Chondrocyte (in vitro differentiated cells): ENCODE results near the gene KRT82. TPM values are rescaled to one million over a fixed set of nuclear protein-coding genes. Genes with fewer than 3 reads are reported as not detected.

ENCODE experiments used
- DNase-seq: peaks from one replicate; pipeline ENCODE4 v3.0.0; 2021; ENCODE audit warnings: mixed read lengths, low spot score
- H3K27ac Mint-ChIP-seq: one replicate; pipeline ENCODE4 v1.8.0; 2021; ENCODE audit warnings: mild to moderate bottlenecking, moderate library complexity, mixed read lengths; ENCODE audit not compliant: unreplicated experiment
- H3K27me3 Mint-ChIP-seq: 2 replicates; pipeline ENCODE4 v1.8.0; 2021; ENCODE audit warnings: low read depth, mixed read lengths
- H3K36me3 Mint-ChIP-seq: 2 replicates; pipeline ENCODE4 v1.8.0; 2021; ENCODE audit warnings: low read depth, mixed read lengths
- H3K4me1 Mint-ChIP-seq: 2 replicates; pipeline ENCODE4 v1.8.0; 2021; ENCODE audit warnings: low read depth, mild to moderate bottlenecking, mixed read lengths
- H3K4me3 Mint-ChIP-seq: one replicate; pipeline ENCODE4 v1.8.0; 2021; ENCODE audit warnings: mild to moderate bottlenecking, moderate library complexity, mixed read lengths; ENCODE audit not compliant: unreplicated experiment
- H3K9me3 Mint-ChIP-seq: 2 replicates; pipeline ENCODE4 v1.8.0; 2021; ENCODE audit warnings: low read depth, mixed read lengths
- CTCF ChIP-seq: fragments of 200-600 bp; sonication (generic); IDR thresholded peaks from 2 replicates; pipeline ENCODE4 v1.5.0; 2021; ENCODE audit warnings: antibody characterized with exemption, mild to moderate bottlenecking, moderate library complexity
- total RNA-seq: library from RNA; stranded (reverse); gene quantifications from 3 replicates; pipeline ENCODE4 v1.2.1, GENCODE V29; 2021

The KRT82 gene
- total RNA-seq, 1 donor from 2014 or later = not detected

- Mint-ChIP-seq H3K9me3 (no peaks in the 10 kb centered on the region), H3K27me3 (peaks cover 24% of the 10 kb centered on the region), H3K4me1 (peaks cover 24% of the 10 kb centered on the region), H3K36me3 (no peaks in the 10 kb centered on the region), H3K4me3 (no peak overlapping the region), H3K27ac (no peak overlapping the region)
- TF ChIP-seq CTCF = no peak
- no peak for DNase-seq
Measured at GRCh38 chr12:52368508-52368907, 37.6 kb downstream of the KRT82 start.

DNA sequence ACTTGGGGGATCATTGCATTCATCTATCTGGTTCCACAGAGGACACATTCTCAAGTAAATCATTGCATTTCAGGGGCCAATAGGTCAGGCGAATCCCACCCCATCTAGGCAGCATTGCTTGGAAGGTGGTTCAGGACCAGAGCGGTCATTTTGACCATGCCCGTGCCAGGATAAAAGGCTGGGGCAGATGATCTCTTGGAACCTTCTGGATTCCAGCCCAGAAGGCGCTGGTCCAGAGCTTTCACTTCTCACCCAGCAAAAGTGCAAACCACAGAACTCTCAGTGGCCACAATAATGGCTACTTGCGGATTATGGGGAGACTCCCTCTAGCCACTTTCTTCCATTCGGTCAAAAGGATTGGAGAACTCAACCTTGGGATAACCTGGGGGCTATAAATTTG, 38.3 kb downstream of the KRT82 start:
- Mint-ChIP-seq H3K9me3 (no peaks in the 10 kb centered on the region), H3K27ac (no peak overlapping the region), H3K4me3 (no peak overlapping the region), H3K27me3 (peaks cover 30% of the 10 kb centered on the region), H3K36me3 (no peaks in the 10 kb centered on the region), H3K4me1 (peaks cover 24% of the 10 kb centered on the region)
- TF ChIP-seq CTCF = no peak
- no peak for DNase-seq

- Mint-ChIP-seq H3K4me1 (peaks cover 15% of the 10 kb centered on the region), H3K36me3 (no peaks in the 10 kb centered on the region), H3K9me3 (no peaks in the 10 kb centered on the region), H3K4me3 (no peak within 1 kb of the TSS), H3K27me3 (peaks cover 30% of the 10 kb centered on the region), H3K27ac (no peak within 1 kb of the TSS)
- no peak for DNase-seq
- no peak for TF ChIP-seq CTCF
Measured at GRCh38 chr12:52366738-52367485, 39.2 kb downstream of the KRT82 start, which contains the start of gene KRT85. TSS of gene KRT85 (minus strand) at chr12:52367481. CDS start at chr12:52367405, 76 bp downstream.

DNA sequence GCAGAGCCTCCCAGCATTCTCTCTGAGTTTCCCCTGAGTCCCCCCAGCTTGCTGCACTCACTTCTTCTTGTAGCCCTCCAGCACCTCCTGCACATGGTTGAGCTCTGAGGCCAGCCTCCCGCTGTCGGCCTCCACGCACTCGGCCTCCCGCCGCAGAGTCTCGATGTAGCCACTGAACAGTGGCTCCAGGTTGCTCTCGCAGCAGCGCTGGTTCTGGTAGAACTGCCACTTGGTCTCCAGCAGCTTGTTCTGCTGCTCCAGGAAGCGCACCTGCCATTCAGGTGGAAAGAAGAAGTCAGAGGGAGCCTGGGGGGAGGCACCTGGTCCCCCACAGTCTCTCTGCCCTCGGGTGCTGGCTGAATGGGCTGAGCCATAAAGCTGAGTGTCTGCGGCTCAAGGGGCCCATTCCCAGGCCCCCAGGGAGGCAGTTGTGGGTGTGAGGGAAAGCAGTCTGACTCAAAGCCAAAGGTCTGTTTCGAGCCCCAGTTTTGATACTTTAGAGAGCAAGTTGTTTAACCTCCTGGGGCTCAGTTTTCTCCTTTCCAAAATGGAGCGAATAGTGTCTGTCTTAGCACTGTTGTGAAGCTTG, 41.1 kb downstream of the KRT82 start:
- Mint-ChIP-seq H3K4me3 (no peak overlapping the region), H3K27ac (no peak overlapping the region), H3K9me3 (no peaks in the 10 kb centered on the region), H3K36me3 (no peaks in the 10 kb centered on the region), H3K27me3 (peaks cover 33% of the 10 kb centered on the region), H3K4me1 (peaks cover 4% of the 10 kb centered on the region)
- TF ChIP-seq CTCF = no peak
- no peak for DNase-seq

GRCh38 chr12:52364061-52364460, 42.1 kb downstream of the KRT82 start:
- no peak overlapping the region for H3K27ac Mint-ChIP-seq
- TF ChIP-seq CTCF = no peak
- H3K27me3 Mint-ChIP-seq = peaks cover 33% of the 10 kb centered on the region
- H3K36me3 Mint-ChIP-seq = no peaks in the 10 kb centered on the region
- peaks cover under 1% of the 10 kb centered on the region for H3K4me1 Mint-ChIP-seq
- H3K9me3 Mint-ChIP-seq = no peaks in the 10 kb centered on the region
- H3K4me3 Mint-ChIP-seq = no peak overlapping the region
- no peak for DNase-seq
